Activated naive CD8-positive, alpha-beta T cell treated with anti-CD3 and anti-CD28 coated beads, Interleukin-2, amount 10 ng/mL, durations not matched to agents 7 days and 5 days (primary cell): ENCODE data around the gene RIN2. TPM values are rescaled to one million over a fixed set of nuclear protein-coding genes. Genes with fewer than 3 reads are reported as not detected.

Source experiments
- ATAC-seq: fragments of 150-1000 bp; cut with Tn5 transposase; one replicate; pipeline ENCODE4 v1.10.0; 2021; ENCODE audit warnings: low read depth, moderate library complexity
- POLR2A ChIA-PET: fragments of 350-600 bp; sonication (Branson Sonifier 250); formaldehyde crosslinking; loops from one replicate; lab custom pipeline; 2021; ENCODE audit warnings: antibody characterized with exemption; lab: Charles Lee
- DNase-seq: peaks from one replicate; pipeline ENCODE4 v3.0.0; 2021
- H3K27ac Mint-ChIP-seq: one replicate; pipeline ENCODE4 v1.8.0; 2022; ENCODE audit warnings: mild to moderate bottlenecking, mixed read lengths
- H3K27me3 Mint-ChIP-seq: one replicate; pipeline ENCODE4 v1.8.0; 2022; ENCODE audit warnings: mild to moderate bottlenecking, moderate library complexity, mixed read lengths
- H3K36me3 Mint-ChIP-seq: one replicate; pipeline ENCODE4 v1.8.0; 2021; ENCODE audit warnings: mild to moderate bottlenecking, mixed read lengths
- H3K4me1 Mint-ChIP-seq: one replicate; pipeline ENCODE4 v1.8.0; 2021; ENCODE audit warnings: mixed read lengths
- H3K4me3 Mint-ChIP-seq: one replicate; pipeline ENCODE4 v1.8.0; 2022; ENCODE audit warnings: mild to moderate bottlenecking, moderate library complexity, mixed read lengths
- H3K9me3 Mint-ChIP-seq: one replicate; pipeline ENCODE4 v1.8.0; 2021; ENCODE audit warnings: mixed read lengths
- total RNA-seq, 2 experiments: library from RNA; stranded (reverse); gene quantifications; one replicate each; pipeline ENCODE4 v1.2.3, GENCODE V29; 2021

The RIN2 gene
- total RNA-seq, 2 experiments from 2014 or later, result 0.25 to 0.43 TPM

DNA sequence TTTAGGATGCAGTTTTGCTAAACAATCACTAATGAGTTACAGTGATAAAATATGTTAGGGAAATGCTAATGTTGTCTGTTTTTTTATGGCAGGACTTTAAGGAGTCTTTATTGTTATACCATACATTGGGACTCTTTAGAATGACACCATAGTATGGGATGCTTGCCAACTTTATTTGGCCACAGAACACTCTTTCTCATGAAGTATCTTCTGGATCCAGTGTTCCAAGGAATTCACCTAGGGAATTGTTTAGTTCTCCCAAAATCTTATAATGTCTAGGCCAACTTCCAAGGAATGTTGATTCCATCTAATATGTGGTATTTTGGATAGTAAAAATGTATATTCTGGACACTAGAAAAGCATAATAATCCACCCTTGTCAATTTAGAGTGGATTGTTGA, 3.3 kb downstream of the RIN2 start:
- Mint-ChIP-seq H3K9me3 (no peaks in the 10 kb centered on the region), H3K27me3 (peaks cover 47% of the 10 kb centered on the region), H3K27ac (no peak overlapping the region), H3K4me1 (no peaks in the 10 kb centered on the region), H3K36me3 (no peaks in the 10 kb centered on the region), H3K4me3 (no peak overlapping the region)
- no peak for DNase-seq
- POLR2A ChIA-PET, result no interaction called here
- no peak for ATAC-seq

DNA sequence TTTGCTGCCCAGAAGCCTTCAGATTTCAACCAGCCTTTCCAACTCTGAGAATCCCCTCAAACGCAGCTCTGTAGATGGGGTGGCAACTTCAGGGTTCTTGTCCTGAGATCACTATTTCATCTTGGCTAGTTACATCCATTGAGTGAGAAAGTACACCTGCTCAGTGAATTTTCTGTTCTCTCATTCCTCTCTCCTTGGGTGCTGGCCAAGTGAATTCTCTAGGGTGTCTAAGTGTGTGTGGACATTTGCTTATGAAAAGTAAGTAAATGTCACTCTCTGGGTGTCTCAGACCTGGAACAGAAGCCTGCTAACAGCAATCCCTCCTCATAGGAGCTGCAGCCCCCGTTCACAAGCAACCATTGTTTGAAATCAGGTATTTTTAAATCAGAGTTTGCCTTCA, 3.8 kb downstream of the RIN2 start:
- ATAC-seq (no peak), DNase-seq (no peak)
- Mint-ChIP-seq H3K4me1 (no peaks in the 10 kb centered on the region), H3K4me3 (no peak overlapping the region), H3K36me3 (no peaks in the 10 kb centered on the region), H3K27me3 (peaks cover 42% of the 10 kb centered on the region), H3K27ac (no peak overlapping the region), H3K9me3 (no peaks in the 10 kb centered on the region)
- POLR2A ChIA-PET, result no interaction called here

DNA sequence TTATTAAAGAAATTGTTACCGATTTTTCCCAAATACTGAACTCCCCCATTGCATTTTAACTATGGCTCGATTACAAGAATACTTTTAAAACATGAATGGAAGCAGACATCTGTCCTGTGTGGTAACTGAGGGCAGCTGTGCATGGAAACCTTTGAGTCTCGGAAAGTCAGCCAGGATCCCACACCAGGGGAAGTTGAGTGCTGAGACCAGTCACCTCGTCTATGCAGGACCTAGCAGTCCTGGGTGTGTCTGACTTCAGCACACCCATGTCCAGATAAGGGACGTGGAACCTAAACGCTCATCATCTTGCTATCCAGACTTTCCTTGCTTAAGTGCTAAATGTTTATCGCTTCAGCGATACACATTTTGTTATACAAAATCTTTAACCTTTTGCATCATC, 6.1 kb downstream of the RIN2 start:
- H3K36me3 Mint-ChIP-seq, result no peaks in the 10 kb centered on the region
- peaks cover 25% of the 10 kb centered on the region for H3K27me3 Mint-ChIP-seq
- no peaks in the 10 kb centered on the region for H3K9me3 Mint-ChIP-seq
- no peak overlapping the region for H3K4me3 Mint-ChIP-seq
- H3K27ac Mint-ChIP-seq, result no peak overlapping the region
- ATAC-seq, result no peak
- H3K4me1 Mint-ChIP-seq, result no peaks in the 10 kb centered on the region
- DNase-seq, result no peak
- POLR2A ChIA-PET, result no interaction called here

DNA sequence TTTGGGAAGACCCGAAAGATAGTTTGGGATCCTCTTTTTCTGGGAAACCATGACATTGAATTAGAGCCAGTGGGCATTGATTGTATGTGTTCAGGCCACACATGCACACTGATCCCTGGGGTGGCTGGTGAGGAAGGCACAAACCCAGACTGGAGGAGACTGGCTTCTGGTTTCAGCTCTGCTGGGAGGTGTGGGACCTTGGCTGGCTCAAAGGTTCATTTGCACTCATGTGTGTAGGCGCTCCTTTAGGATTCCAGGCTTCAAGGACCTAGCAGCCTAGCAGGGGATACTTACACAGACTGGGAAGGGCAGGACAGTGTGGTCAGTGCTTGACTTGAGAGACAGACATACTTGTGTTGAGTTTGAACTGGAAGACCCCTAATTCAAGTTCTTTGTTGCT, 7.2 kb downstream of the RIN2 start:
- ATAC-seq (no peak), DNase-seq (no peak)
- H3K27me3 Mint-ChIP-seq, result peaks cover 15% of the 10 kb centered on the region
- POLR2A ChIA-PET, result no interaction called here
- H3K27ac Mint-ChIP-seq, result no peak overlapping the region
- H3K9me3 Mint-ChIP-seq, result no peaks in the 10 kb centered on the region
- no peak overlapping the region for H3K4me3 Mint-ChIP-seq
- H3K36me3 Mint-ChIP-seq, result no peaks in the 10 kb centered on the region
- H3K4me1 Mint-ChIP-seq, result no peaks in the 10 kb centered on the region

DNA sequence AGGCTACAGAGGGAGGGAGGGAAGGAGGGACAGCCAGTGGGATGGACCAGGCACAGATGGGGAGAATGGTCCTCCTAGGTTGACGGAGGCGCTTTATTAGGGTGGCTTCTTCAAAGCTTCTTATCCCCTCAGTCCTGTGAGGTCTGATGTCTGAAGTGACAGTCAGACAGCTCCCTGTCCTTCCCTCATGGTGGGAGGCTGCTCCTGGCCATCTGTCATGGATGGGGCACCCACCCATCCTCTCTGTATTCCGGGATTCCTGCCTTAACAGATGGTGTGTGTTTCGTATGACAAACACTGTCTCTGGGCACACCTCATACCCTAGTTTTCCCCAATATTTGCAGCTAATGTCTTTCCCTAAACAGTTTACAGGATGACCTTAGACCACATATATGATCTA, 7.9 kb downstream of the RIN2 start:
- H3K27ac Mint-ChIP-seq, result no peak overlapping the region
- ATAC-seq (no peak), DNase-seq (no peak)
- H3K4me1 Mint-ChIP-seq, result no peaks in the 10 kb centered on the region
- no peaks in the 10 kb centered on the region for H3K36me3 Mint-ChIP-seq
- H3K4me3 Mint-ChIP-seq, result no peak overlapping the region
- H3K27me3 Mint-ChIP-seq, result peaks cover 9% of the 10 kb centered on the region
- POLR2A ChIA-PET, result no interaction called here
- no peaks in the 10 kb centered on the region for H3K9me3 Mint-ChIP-seq

DNA sequence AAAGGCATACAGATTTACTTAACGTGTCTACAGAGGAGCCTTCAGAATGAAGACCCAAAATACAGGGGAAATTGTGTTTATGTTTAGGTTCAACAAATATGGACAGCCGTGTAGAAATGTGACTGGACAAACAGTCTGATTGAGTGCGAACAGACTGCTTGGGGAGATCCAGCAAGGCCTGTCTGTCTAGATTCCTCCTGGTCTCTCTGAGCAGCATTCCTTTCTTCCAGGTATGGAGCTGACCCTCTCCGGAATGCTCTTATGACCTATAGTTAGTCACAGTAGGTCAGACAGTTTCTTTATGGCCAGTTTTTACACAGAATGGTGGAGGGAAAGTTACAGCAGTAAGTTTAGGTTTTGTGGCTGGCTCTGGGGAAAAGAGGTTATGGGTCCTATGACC, 9.0 kb downstream of the RIN2 start:
- POLR2A ChIA-PET, result no interaction called here
- H3K36me3 Mint-ChIP-seq, result no peaks in the 10 kb centered on the region
- DNase-seq (no peak), ATAC-seq (no peak)
- H3K4me1 Mint-ChIP-seq, result no peaks in the 10 kb centered on the region
- H3K9me3 Mint-ChIP-seq, result no peaks in the 10 kb centered on the region
- H3K4me3 Mint-ChIP-seq, result no peak overlapping the region
- peaks cover 4% of the 10 kb centered on the region for H3K27me3 Mint-ChIP-seq
- H3K27ac Mint-ChIP-seq, result no peak overlapping the region

DNA sequence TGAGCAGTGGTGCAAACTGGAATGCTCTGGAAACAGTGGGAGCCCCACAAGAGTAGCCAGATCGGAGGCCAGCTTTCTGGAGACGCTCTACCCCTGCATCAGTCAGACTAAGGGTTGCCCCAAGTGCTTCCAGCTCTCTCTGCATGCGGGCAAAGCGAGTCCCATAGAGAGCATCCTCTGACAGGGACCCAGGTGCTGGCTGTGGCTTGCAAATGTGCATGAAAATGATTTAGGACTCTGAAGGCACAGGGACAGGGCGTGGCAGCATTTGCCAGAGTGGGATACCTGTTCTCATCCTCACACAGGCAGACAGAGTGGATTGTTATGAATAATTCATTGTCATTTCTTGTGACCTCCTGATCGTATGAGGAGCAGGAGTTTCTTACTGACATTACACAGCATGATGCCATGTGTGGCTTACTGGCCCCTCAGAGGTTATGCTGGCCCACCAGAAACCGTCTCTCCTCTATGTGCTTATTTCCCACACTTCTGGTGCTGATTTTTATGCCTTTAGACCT, 10.3 kb downstream of the RIN2 start:
- Mint-ChIP-seq H3K4me3 (no peak overlapping the region), H3K36me3 (no peaks in the 10 kb centered on the region), H3K9me3 (no peaks in the 10 kb centered on the region), H3K27me3 (peaks cover 2% of the 10 kb centered on the region), H3K4me1 (no peaks in the 10 kb centered on the region), H3K27ac (no peak overlapping the region)
- DNase-seq (no peak), ATAC-seq (no peak)
- POLR2A ChIA-PET, result no interaction called here

DNA sequence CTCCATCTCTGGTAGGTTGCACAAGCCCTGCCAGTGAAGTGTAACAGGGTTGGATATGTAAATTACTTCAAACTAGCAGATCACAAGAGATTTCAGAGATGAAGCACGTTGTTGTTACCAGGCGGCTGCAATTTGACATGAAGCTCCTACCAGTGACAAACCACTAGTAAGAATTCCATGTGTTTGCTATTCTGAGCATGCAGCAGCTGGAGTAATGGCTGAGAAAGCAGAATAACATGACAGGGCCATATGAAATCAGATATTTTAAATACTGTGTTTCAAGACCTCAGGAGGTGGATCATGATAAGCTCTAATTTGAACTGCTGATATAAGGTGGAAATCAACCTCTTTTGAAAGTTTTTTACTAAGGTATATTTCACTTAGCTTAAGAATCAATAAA, 11.4 kb downstream of the RIN2 start:
- Mint-ChIP-seq H3K36me3 (no peaks in the 10 kb centered on the region), H3K4me1 (no peaks in the 10 kb centered on the region), H3K27me3 (no peaks in the 10 kb centered on the region)

DNA sequence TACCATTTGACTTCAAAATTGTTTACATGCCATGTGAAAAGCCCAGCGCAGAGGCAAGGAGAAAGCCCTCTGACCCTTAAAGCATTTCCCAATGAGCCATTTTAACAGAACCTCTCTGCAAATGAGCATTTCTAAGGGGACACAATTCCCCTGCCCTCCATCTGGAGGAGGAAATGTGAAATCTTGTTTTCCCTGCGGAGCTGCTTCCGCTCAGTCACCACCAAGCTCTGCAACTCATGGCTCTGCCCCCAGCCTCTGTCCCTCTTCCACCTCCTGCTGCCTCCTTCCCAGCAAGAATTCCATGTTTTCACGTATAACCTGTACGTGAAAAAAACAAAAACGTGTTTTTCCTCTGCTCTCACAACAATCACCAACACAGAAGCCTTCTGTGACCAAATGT, 12.3 kb downstream of the RIN2 start:
- POLR2A ChIA-PET, result no interaction called here
- ATAC-seq, result no peak
- no peak overlapping the region for H3K27ac Mint-ChIP-seq
- no peaks in the 10 kb centered on the region for H3K4me1 Mint-ChIP-seq
- DNase-seq, result no peak
- no peak overlapping the region for H3K4me3 Mint-ChIP-seq
- H3K27me3 Mint-ChIP-seq, result no peaks in the 10 kb centered on the region
- H3K36me3 Mint-ChIP-seq, result no peaks in the 10 kb centered on the region
- no peaks in the 10 kb centered on the region for H3K9me3 Mint-ChIP-seq

More for the DNA sequence above, 11.4 kb downstream of the RIN2 start:
- Mint-ChIP-seq H3K4me3 (no peak overlapping the region), H3K27ac (no peak overlapping the region), H3K9me3 (no peaks in the 10 kb centered on the region)
- ATAC-seq (no peak), DNase-seq (no peak)
- POLR2A ChIA-PET, result no interaction called here

DNA sequence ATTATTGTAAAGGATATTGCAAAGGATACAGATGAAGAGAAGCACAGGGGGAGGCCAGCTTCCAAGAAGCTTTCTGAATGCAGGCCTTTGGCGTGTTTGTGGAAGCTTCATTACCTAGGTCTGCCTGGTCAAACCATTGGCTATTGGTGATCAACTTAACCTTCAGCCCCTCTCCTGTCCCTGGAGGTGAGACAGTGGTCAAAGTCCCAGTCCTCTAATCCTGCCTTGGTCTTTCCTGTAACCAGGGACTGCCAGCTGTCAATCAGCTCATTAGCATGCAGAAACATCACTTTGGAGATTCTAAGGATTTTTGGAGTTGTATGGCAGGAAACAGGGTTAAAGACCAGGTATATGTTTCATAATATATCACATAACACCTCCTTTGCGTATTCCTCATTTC, 13.0 kb downstream of the RIN2 start:
- no peaks in the 10 kb centered on the region for H3K4me1 Mint-ChIP-seq
- no peak overlapping the region for H3K27ac Mint-ChIP-seq
- ATAC-seq, result no peak
- no peaks in the 10 kb centered on the region for H3K9me3 Mint-ChIP-seq
- H3K36me3 Mint-ChIP-seq, result no peaks in the 10 kb centered on the region
- H3K27me3 Mint-ChIP-seq, result no peaks in the 10 kb centered on the region
- POLR2A ChIA-PET, result no interaction called here
- H3K4me3 Mint-ChIP-seq, result no peak overlapping the region
- no peak for DNase-seq

DNA sequence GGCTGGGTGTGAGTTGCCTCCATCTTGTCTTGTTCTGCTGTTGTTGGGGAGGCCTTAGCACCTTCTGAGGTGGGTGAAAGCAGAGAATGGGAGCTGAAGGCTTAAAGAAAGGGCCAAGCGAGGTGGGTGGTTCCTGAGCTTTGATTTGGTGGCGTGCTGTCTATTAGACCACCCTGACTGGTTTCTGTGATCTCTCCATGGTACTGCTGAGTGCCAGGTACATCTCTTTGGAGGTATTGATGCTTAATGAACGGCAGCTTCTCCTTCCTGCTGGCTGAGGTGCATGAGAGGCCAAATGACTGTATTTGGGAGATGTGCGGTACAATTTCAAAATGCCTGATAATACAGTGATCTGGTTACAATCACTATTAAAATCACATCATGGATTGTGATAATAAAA, 15.4 kb downstream of the RIN2 start:
- no peak overlapping the region for H3K4me3 Mint-ChIP-seq
- peaks cover 4% of the 10 kb centered on the region for H3K27me3 Mint-ChIP-seq
- H3K36me3 Mint-ChIP-seq, result no peaks in the 10 kb centered on the region
- no peak overlapping the region for H3K27ac Mint-ChIP-seq
- H3K4me1 Mint-ChIP-seq, result no peaks in the 10 kb centered on the region
- ATAC-seq, result no peak
- POLR2A ChIA-PET, result no interaction called here
- no peaks in the 10 kb centered on the region for H3K9me3 Mint-ChIP-seq
- DNase-seq, result no peak

DNA sequence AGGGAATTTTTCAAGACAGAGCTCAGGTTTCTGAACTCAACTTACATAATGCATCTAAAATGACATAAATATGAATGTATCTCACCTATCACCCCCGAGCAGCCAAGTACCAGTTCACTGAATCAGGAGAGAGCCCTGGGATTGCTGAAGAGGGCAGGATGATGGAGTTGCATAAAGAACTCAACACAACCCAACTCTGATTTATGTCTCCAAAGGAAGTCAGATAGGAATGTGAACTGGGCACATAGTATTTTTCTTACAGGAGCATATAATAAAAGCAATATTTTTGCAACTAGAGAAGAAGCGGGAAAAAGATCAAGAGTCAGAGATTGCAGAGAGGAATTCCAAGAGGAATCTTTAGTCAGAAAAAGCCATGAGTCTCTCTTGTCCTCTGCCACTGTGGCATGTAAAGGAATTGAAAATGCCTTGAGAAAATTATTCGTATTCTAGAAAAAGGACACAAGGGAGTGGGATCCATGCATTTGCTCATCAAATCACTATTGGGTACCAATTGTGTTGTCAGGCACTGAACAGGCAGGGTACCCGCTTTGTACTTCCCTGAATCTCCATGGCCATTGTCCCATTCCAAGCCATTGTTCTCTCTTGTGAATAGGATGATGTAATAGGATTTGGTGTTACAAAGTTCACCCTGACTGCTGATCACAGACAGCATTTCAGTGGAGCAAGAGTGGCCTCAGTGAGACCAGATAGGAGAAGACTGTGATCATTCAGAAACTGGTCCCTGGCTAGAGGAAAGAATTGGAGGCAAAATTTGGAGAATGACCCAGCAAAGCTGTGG, 16.3 kb downstream of the RIN2 start:
- no peaks in the 10 kb centered on the region for H3K36me3 Mint-ChIP-seq
- no peak overlapping the region for H3K27ac Mint-ChIP-seq
- no peaks in the 10 kb centered on the region for H3K9me3 Mint-ChIP-seq
- ATAC-seq (no peak), DNase-seq (no peak)
- H3K27me3 Mint-ChIP-seq, result peaks cover 4% of the 10 kb centered on the region
- POLR2A ChIA-PET, result no interaction called here
- no peaks in the 10 kb centered on the region for H3K4me1 Mint-ChIP-seq
- H3K4me3 Mint-ChIP-seq, result no peak overlapping the region

DNA sequence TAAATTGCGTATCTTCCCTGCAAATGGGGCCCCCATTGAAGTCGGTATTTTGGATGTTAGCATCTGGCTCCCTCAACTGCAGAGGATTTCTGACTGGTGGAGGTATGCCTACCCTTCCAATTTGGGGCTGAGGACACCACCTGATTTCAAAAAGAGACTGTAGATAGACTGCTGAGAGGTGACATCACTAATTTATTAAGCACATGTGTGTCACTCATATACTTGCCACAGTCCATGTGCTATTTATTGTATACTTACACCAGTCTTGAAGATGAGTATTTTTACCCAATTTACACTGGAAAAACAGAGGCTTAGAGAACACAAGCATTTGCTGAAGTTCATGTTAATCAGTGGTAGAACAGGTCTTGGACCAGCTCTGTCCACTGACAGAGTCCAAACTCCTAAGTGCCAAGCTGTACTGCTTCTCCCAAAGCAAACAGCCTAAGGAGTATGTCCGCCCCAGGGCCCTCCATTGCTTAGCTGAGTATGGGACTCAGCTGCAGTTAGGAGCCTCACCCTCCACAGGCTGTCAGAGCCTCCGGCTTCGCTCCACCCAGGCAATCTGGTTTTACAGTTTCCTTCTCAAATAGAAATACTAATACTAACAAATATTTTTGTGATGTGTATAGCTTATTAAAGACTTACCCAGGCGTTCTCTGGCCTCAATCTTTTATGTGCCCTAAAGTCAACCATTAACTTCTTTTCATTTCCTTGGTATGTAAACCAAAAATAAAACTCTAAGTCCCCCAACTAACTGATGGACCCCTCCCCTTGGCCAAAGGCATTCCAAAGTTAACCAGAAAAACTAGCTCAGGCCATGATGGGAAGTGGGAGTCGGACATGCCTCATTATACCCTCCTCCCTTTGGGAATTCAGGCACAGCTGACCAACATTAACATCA, 17.5 kb downstream of the RIN2 start:
- H3K4me1 Mint-ChIP-seq, result no peaks in the 10 kb centered on the region
- POLR2A ChIA-PET, result no interaction called here
- no peak overlapping the region for H3K4me3 Mint-ChIP-seq
- no peak for DNase-seq
- no peaks in the 10 kb centered on the region for H3K9me3 Mint-ChIP-seq
- no peaks in the 10 kb centered on the region for H3K36me3 Mint-ChIP-seq
- ATAC-seq, result no peak
- H3K27ac Mint-ChIP-seq, result no peak overlapping the region
- H3K27me3 Mint-ChIP-seq, result peaks cover 4% of the 10 kb centered on the region

DNA sequence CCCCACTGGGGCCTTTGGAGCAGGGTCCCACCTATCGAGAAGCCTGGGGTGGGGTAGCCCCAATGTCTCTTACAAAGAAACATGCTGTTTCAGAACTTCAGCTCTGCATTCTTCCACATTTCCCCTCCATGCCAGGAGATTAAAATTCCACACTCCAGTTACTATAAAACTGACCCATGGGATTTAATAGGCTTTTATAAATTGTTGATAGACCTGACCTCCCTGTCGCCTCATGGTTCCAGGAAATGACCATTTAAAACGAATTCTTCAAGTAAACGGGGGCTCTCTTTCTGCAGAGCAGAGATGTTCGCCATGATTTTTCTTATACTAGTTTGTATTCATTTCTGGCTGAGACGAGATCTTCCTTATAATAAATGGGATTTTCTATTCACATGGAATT, 19.3 kb downstream of the RIN2 start:
- no peak for ATAC-seq

More for the DNA sequence above, 19.3 kb downstream of the RIN2 start:
- no peaks in the 10 kb centered on the region for H3K9me3 Mint-ChIP-seq
- H3K27me3 Mint-ChIP-seq, result peaks cover 4% of the 10 kb centered on the region
- peaks cover 3% of the 10 kb centered on the region for H3K4me1 Mint-ChIP-seq
- no peak overlapping the region for H3K4me3 Mint-ChIP-seq
- H3K36me3 Mint-ChIP-seq, result no peaks in the 10 kb centered on the region
- no peak overlapping the region for H3K27ac Mint-ChIP-seq
- DNase-seq, result no peak
- POLR2A ChIA-PET, result no interaction called here
